Non-pigmented ciliary epithelial cell (primary cell): ENCODE measurements around the gene SMTNL2.

ENCODE experiments used
- DNase-seq: peaks from one replicate; pipeline ENCODE4 v3.0.0-alpha.2; 2010; ENCODE audit warnings: low read depth

Gene SMTNL2

GRCh38 chr17:4584101-4584916 lies at the start of gene SMTNL2:
Gene SMTNL2 (plus strand): TSS chr17:4584529. CDS start chr17:4584606, 77 bp downstream.
- no peak for DNase-seq

- no peak for DNase-seq
These were observed 49.2 kb upstream of the SMTNL2 start for GRCh38 chr17:4534928-4535666.

- no peak for DNase-seq
These were observed 48.6 kb upstream of the SMTNL2 start for GRCh38 chr17:4535667-4536258.

- no peak for DNase-seq
These were observed 48.0 kb upstream of the SMTNL2 start for GRCh38 chr17:4536259-4536741.

GRCh38 chr17:4536742-4537411 lies 47.5 kb upstream of the SMTNL2 start:
- no peak for DNase-seq

- no peak for DNase-seq
These were observed 46.7 kb upstream of the SMTNL2 start for GRCh38 chr17:4537451-4538235.

GRCh38 chr17:4538236-4539002 lies 45.9 kb upstream of the SMTNL2 start:
- DNase-seq, result no peak

- no peak for DNase-seq
These were observed 45.3 kb upstream of the SMTNL2 start for GRCh38 chr17:4539025-4539424.

- DNase-seq, result no peak
These were observed 44.6 kb upstream of the SMTNL2 start for GRCh38 chr17:4539576-4540223.

- DNase-seq, result no peak
These were observed 44.1 kb upstream of the SMTNL2 start for GRCh38 chr17:4540224-4540651.

GRCh38 chr17:4540687-4541327 lies 43.5 kb upstream of the SMTNL2 start:
- no peak for DNase-seq

- no peak for DNase-seq
These were observed 42.9 kb upstream of the SMTNL2 start for GRCh38 chr17:4541328-4542002.

- DNase-seq, result no peak
These were observed 42.2 kb upstream of the SMTNL2 start for GRCh38 chr17:4542003-4542725.

- no peak for DNase-seq
These were observed 41.6 kb upstream of the SMTNL2 start for GRCh38 chr17:4542726-4543191.

- DNase-seq, result no peak
These were observed 40.7 kb upstream of the SMTNL2 start for GRCh38 chr17:4543557-4544026.

GRCh38 chr17:4544135-4544950 lies 40.0 kb upstream of the SMTNL2 start:
- DNase-seq, result no peak

GRCh38 chr17:4544951-4545216 lies 39.4 kb upstream of the SMTNL2 start:
- DNase-seq, result no peak
